DOHH2 (cell line): ENCODE data around the gene EPHA3.

Source experiments
- H3F3A ChIP-seq: fragments of 200-600 bp; sonication (generic), shearing (Covaris generic); 2 replicates; pipeline ENCODE4 v1.6.0; 2016; ENCODE audit warnings: antibody characterized with exemption, mild to moderate bottlenecking; ENCODE audit not compliant: control insufficient read depth, insufficient read depth
- H3K27ac ChIP-seq: fragments of 200-600 bp; sonication (generic); 2 replicates; pipeline ENCODE4 v1.5.1; 2014; ENCODE audit warnings: low read depth, mild to moderate bottlenecking, low read length, moderate library complexity
- H3K27me3 ChIP-seq: fragments of 200-600 bp; sonication (generic); 2 replicates; pipeline ENCODE4 v1.6.1; 2014; ENCODE audit warnings: mild to moderate bottlenecking, low read length, mixed read lengths; ENCODE audit not compliant: control insufficient read depth
- H3K36me3 ChIP-seq: fragments of 200-600 bp; sonication (generic); 2 replicates; pipeline ENCODE4 v1.6.1; 2014; ENCODE audit warnings: mild to moderate bottlenecking, low read length, moderate library complexity, mixed read lengths; ENCODE audit not compliant: control insufficient read depth
- H3K4me1 ChIP-seq: fragments of 200-600 bp; sonication (generic); 2 replicates; pipeline ENCODE4 v1.6.1; 2014; ENCODE audit warnings: mild to moderate bottlenecking, low read length, mixed read lengths; ENCODE audit not compliant: control insufficient read depth
- H3K4me2 ChIP-seq: fragments of 200-600 bp; sonication (generic); 2 replicates; pipeline ENCODE4 v1.6.0; 2014; ENCODE audit warnings: mild to moderate bottlenecking, low read length, moderate library complexity
- H3K4me3 ChIP-seq: fragments of 200-600 bp; sonication (generic); 2 replicates; pipeline ENCODE4 v1.5.1; 2014; ENCODE audit warnings: mild to moderate bottlenecking, low read length, mixed read lengths
- H3K79me2 ChIP-seq: fragments of 200-600 bp; sonication (generic); 2 replicates; pipeline ENCODE4 v1.6.1; 2014; ENCODE audit warnings: mild to moderate bottlenecking, low read length, mixed read lengths; ENCODE audit not compliant: control insufficient read depth
- H3K9me2 ChIP-seq: fragments of 200-600 bp; sonication (generic); replicated peaks from 2 replicates; pipeline ENCODE4 v1.6.1; 2014; ENCODE audit warnings: mild to moderate bottlenecking, low read length, mixed read lengths; ENCODE audit not compliant: control insufficient read depth
- H3K9me3 ChIP-seq: fragments of 200-600 bp; sonication (generic); 2 replicates; pipeline ENCODE4 v1.6.1; 2014; ENCODE audit warnings: antibody characterized with exemption, low read length, mixed read lengths; ENCODE audit not compliant: control insufficient read depth, insufficient read depth
- H4K20me1 ChIP-seq: fragments of 200-600 bp; sonication (generic); 2 replicates; pipeline ENCODE4 v1.6.0; 2014; ENCODE audit warnings: low read depth, mild to moderate bottlenecking, antibody characterized with exemption, low read length, moderate library complexity; ENCODE audit not compliant: control insufficient read depth, insufficient read depth
- CTCF ChIP-seq: fragments of 200-600 bp; sonication (generic); IDR thresholded peaks from one replicate; pipeline ENCODE4 v1.5.1; 2014; ENCODE audit warnings: antibody characterized with exemption, mild to moderate bottlenecking, low read depth, low read length; ENCODE audit not compliant: poor library complexity, severe bottlenecking
- EZH2phosphoT487 ChIP-seq: fragments of 200-600 bp; sonication (generic); IDR thresholded peaks from 2 replicates; pipeline ENCODE4 v1.6.1; 2017; ENCODE audit warnings: borderline replicate concordance, mild to moderate bottlenecking, antibody characterized with exemption, low read length, moderate library complexity, mixed read lengths

Gene EPHA3

GRCh38 chr3:89186456-89186855, 79.0 kb downstream of the EPHA3 start:
- no peak for TF ChIP-seq CTCF
- TF ChIP-seq EZH2phosphoT487 = no peak
- no peak overlapping the region for H3K27ac ChIP-seq

GRCh38 chr3:89198591-89198990, 91.2 kb downstream of the EPHA3 start:
- H3K4me2 ChIP-seq = no peak overlapping the region
- H3K36me3 ChIP-seq = no peaks in the 10 kb centered on the region
- no peaks in the 10 kb centered on the region for H3K79me2 ChIP-seq
- no peaks in the 10 kb centered on the region for H3K27me3 ChIP-seq
- no peaks in the 10 kb centered on the region for H3F3A ChIP-seq
- no peaks in the 10 kb centered on the region for H3K9me2 ChIP-seq
- H3K9me3 ChIP-seq = peaks cover 3% of the 10 kb centered on the region; the same call in 1 of the 2 replicates
- no peaks in the 10 kb centered on the region for H3K4me1 ChIP-seq
- H4K20me1 ChIP-seq = no peaks in the 10 kb centered on the region
- H3K27ac ChIP-seq = no peak overlapping the region
- TF ChIP-seq CTCF (no peak), EZH2phosphoT487 (no peak)
- no peak overlapping the region for H3K4me3 ChIP-seq

More at GRCh38 chr3:89186456-89186855, 79.0 kb downstream of the EPHA3 start:
- Histone ChIP-seq H3K9me3 (no peaks in the 10 kb centered on the region), H3K4me2 (no peak overlapping the region), H4K20me1 (no peaks in the 10 kb centered on the region), H3K36me3 (no peaks in the 10 kb centered on the region), H3K4me3 (no peak overlapping the region), H3K4me1 (no peaks in the 10 kb centered on the region), H3K27me3 (no peaks in the 10 kb centered on the region), H3F3A (no peaks in the 10 kb centered on the region), H3K79me2 (no peaks in the 10 kb centered on the region), H3K9me2 (no peaks in the 10 kb centered on the region)

DNA sequence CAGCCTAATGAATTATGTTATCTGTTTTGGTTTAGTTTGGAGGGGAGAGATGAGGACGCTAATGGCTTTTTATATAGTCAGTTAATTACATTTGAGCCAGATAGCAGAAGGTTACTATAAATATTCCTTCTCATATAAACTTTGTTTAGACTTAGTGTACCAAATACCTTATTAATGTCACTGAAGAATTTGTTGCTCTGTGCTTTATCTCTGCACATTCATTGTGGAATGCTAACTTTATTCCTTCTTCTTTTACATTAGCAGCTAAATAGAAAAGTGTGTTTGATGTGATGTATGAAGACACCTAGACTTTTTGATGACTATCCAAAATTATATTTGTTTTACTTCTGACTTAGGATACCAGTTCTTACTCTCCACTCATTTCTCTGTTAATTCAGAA, 105.2 kb downstream of the EPHA3 start:
- Histone ChIP-seq H3K36me3 (no peaks in the 10 kb centered on the region), H3K4me1 (no peaks in the 10 kb centered on the region), H3K27me3 (no peaks in the 10 kb centered on the region), H4K20me1 (no peaks in the 10 kb centered on the region), H3K9me3 (no peaks in the 10 kb centered on the region), H3K4me2 (no peak overlapping the region), H3K79me2 (no peaks in the 10 kb centered on the region), H3K4me3 (no peak overlapping the region), H3K27ac (no peak overlapping the region), H3K9me2 (no peaks in the 10 kb centered on the region), H3F3A (no peaks in the 10 kb centered on the region)
- TF ChIP-seq CTCF (no peak), EZH2phosphoT487 (no peak)
